Measurements from ENCODE around the gene PI16.
"Not testable (repeated sequence)": the region's sequence is repeated elsewhere in the genome, so short reads cannot be mapped to it uniquely, and the experiment has no call there.

DNA sequence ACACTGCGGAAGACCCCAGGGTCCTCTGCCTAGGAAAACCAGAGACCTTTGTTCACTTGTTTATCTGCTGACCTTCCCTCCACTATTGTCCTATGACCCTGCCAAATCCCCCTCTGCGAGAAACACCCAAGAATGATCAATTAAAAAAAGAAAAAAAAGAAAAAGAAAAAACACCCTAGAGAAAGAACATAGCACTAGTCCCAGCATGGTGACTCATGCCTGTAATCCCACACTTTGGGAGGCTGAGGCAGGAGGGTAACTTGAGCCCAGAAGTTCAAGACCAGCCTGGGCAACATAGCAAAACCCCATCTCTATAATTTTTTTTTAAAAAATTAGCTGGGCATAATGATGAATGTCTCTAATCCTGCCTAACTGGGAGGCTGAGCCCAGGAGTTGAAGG lies 12.2 kb upstream of the PI16 start:
- TF ChIP-seq EZH2 (IDR thresholded peaks at IDR 0.05; ENCODE audit: insufficient read depth, poor library complexity, severe bottlenecking); EZH2phosphoT487 (IDR thresholded peaks at IDR 0.05; ENCODE audit: insufficient read depth, low read depth): not testable (repeated sequence)

Measured in GM23248 (cell line).